ENCODE measurements around the gene SCMH1.

Gene SCMH1

DNA sequence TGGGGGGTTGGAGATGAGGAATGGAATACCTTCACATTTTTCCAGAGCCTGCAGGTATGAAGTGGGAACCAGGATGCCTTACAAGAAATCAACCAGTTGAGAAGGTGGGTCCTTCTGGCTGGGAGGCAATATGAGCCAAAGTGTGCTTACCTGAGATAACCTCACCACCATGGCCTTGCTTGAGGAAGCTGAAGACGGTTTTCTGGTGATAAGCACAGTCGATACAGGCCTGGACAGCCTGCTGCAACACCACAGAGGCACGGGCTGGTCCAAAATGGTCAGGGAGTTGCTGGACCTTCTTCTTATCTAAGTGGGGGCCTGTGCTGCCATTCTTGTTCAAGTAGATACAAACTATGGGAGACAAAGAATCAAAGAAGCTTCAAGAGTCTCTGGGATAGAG is 193.6 kb downstream of the SCMH1 start:
- DNase-seq (ENCODE audit: low spot score) = no peak
- Histone ChIP-seq H3K4me3 (no peak overlapping the region), H3K27ac (no peak overlapping the region)
- no peak for TF ChIP-seq CTCF (IDR thresholded peaks at IDR 0.05)

DNA sequence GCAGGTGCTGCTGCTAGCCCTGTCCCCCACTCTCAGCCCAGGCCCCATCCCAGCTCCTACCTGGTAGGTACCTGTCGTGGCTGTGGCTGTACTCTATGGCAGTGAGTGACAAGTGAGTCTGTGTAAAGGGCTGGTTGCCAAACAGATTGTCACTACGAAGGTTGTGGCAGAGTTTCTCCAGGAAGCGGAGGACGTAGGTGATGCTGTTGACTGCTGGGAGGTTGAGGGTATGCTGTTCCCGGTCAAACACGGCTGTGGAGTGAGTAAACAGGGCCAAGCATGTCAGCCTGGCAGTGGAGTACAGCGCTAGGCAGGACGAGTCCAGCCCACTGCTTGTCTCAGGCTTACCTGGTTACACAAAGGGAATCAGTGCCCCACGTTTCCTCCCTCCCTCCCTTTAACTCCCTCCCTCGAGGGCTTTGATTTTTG is 195.7 kb downstream of the SCMH1 start:
- DNase-seq (ENCODE audit: low spot score) = no peak
- TF ChIP-seq CTCF (IDR thresholded peaks at IDR 0.05) = no peak
- Histone ChIP-seq H3K4me3 (peak overlapping the region; percentile 10), H3K27ac (peak overlapping the region; percentile 89 to 93)

- TF ChIP-seq CTCF (IDR thresholded peaks at IDR 0.05) = no peak
- peak; percentile 92 for DNase-seq (ENCODE audit: low spot score)
- Histone ChIP-seq H3K4me3 (no peak overlapping the region), H3K27ac (peak overlapping the region; percentile 89 to 93)
Observed at GRCh38 chr1:41045740-41046139, 196.4 kb downstream of the SCMH1 start.

GRCh38 chr1:41044187-41044586 is 197.9 kb downstream of the SCMH1 start:
- Histone ChIP-seq H3K4me3 (no peak overlapping the region), H3K27ac (peak overlapping the region in 1 of 2 donors; percentile 93)
- no peak for DNase-seq (ENCODE audit: low spot score)
- no peak for TF ChIP-seq CTCF (IDR thresholded peaks at IDR 0.05)

- TF ChIP-seq CTCF (IDR thresholded peaks at IDR 0.05) = no peak
- no peak overlapping the region for H3K4me3 ChIP-seq
- no peak for DNase-seq (ENCODE audit: low spot score)
- H3K27ac ChIP-seq = no peak overlapping the region
Observed at GRCh38 chr1:41041614-41042270, 200.4 kb downstream of the SCMH1 start.

DNA sequence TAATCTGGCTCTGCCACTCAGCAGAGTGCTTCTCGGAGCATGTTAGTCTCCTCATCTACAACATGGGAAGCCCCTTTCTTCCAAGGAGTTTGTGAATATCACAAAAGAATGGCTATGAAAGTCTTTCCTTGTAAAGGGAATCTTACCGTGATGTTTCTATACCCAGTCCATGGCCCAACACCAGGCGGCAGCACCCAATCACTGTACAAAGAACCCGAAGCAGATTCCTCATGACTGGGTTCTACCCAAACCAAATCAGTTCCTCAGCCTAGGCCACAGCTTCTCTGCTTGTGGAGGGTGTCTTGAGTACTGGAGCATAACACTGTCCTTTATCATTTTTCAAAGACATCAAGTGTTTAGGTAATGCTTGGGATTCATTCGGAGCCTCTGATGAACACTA is 204.0 kb downstream of the SCMH1 start:
- TF ChIP-seq CTCF (IDR thresholded peaks at IDR 0.05) = no peak
- Histone ChIP-seq H3K27ac (no peak overlapping the region), H3K4me3 (no peak overlapping the region)
- no peak for DNase-seq (ENCODE audit: low spot score)

GRCh38 chr1:41037116-41037903 is 204.8 kb downstream of the SCMH1 start:
- TF ChIP-seq CTCF (IDR thresholded peaks at IDR 0.05) = no peak
- H3K27ac ChIP-seq = no peak overlapping the region
- DNase-seq (ENCODE audit: low spot score) = no peak

More at GRCh38 chr1:41037116-41037903, 204.8 kb downstream of the SCMH1 start:
- H3K4me3 ChIP-seq = no peak overlapping the region
